Smooth muscle cell (in vitro differentiated cells): ENCODE data around the gene CHRNA9. TPM values are rescaled to one million over a fixed set of nuclear protein-coding genes. Genes with fewer than 3 reads are reported as not detected.
A peak's percentile ranks its signal among the peaks of the same experiment; 100 is the strongest.

ENCODE experiments used
- DNase-seq: peaks from one replicate; lab custom pipeline; 2025; ENCODE audit not compliant: unreplicated experiment; lab: John Stamatoyannopoulos, UW
- H2AFZ ChIP-seq: fragments of 200-600 bp; sonication (generic); 2 replicates; pipeline ENCODE4 v1.6.0; 2016; ENCODE audit warnings: antibody characterized with exemption, low read depth, mild to moderate bottlenecking
- H3F3A ChIP-seq: fragments of 200-600 bp; sonication (generic); 2 replicates; pipeline ENCODE4 v1.6.0; 2017; ENCODE audit warnings: antibody characterized with exemption, low read depth
- H3K27ac ChIP-seq: fragments of 200-600 bp; sonication (generic); 2 replicates; pipeline ENCODE4 v1.5.1; 2016; ENCODE audit warnings: low read depth, mild to moderate bottlenecking
- H3K27me3 ChIP-seq: fragments of 200-600 bp; sonication (generic); 2 replicates; pipeline ENCODE4 v1.6.1; 2016; ENCODE audit warnings: low read depth, mild to moderate bottlenecking
- H3K36me3 ChIP-seq: fragments of 200-600 bp; sonication (generic); 2 replicates; pipeline ENCODE4 v1.5.1; 2016; ENCODE audit warnings: low read depth
- H3K4me1 ChIP-seq: fragments of 200-600 bp; sonication (generic); 2 replicates; pipeline ENCODE4 v1.5.1; 2016; ENCODE audit warnings: low read depth
- H3K4me2 ChIP-seq: fragments of 200-600 bp; sonication (generic); 2 replicates; pipeline ENCODE4 v1.6.0; 2016; ENCODE audit warnings: mild to moderate bottlenecking
- H3K4me3 ChIP-seq: fragments of 200-600 bp; sonication (generic); 2 replicates; pipeline ENCODE4 v1.5.1; 2016; ENCODE audit warnings: mild to moderate bottlenecking
- H3K79me2 ChIP-seq: fragments of 200-600 bp; sonication (generic); 2 replicates; pipeline ENCODE4 v1.6.0; 2016; ENCODE audit warnings: low read depth, mild to moderate bottlenecking
- H3K9ac ChIP-seq: fragments of 200-600 bp; sonication (generic); 2 replicates; pipeline ENCODE4 v1.6.0; 2016; ENCODE audit warnings: low read depth
- H3K9me3 ChIP-seq: fragments of 200-600 bp; sonication (generic); replicated peaks from 2 replicates; pipeline ENCODE4 v1.5.1; 2016; ENCODE audit warnings: low read depth
- H4K20me1 ChIP-seq: fragments of 200-600 bp; sonication (generic); 2 replicates; pipeline ENCODE4 v1.6.0; 2016; ENCODE audit warnings: low read depth
- WGBS: methylation state at CpG from one replicate; pipeline ENCODE4 v1.1.7; 2016; ENCODE audit warnings: low lambda C conversion rate; 5-methylcytosine and 5-hydroxymethylcytosine counted together
- polyA plus RNA-seq: library from polyadenylated mRNA; unstranded; fragments of >200 nt; fragmentation: Nextera tagmentation; extraction: Ambion mirVana; gene quantifications from 2 replicates; pipeline ENCODE4 v1.2.1, GENCODE V29; 2016
- total RNA-seq: library from RNA; depleted of rRNA; stranded (reverse); fragments of >200 nt; gene quantifications from 2 replicates; pipeline ENCODE4 v1.2.3, GENCODE V29; 2014
- TF ChIP-seq, protein P1 (sequence below): fragments of 200-600 bp; sonication (generic); IDR thresholded peaks from 2 replicates; pipeline ENCODE4 v1.5.1; 2017; ENCODE audit warnings: borderline replicate concordance, mild to moderate bottlenecking, antibody characterized with exemption; ENCODE audit not compliant: insufficient read depth, poor library complexity, severe bottlenecking

CHRNA9 gene
- total and polyA plus RNA-seq, 2 experiments from 2014 or later: 2.4 to 15.8 TPM

DNA sequence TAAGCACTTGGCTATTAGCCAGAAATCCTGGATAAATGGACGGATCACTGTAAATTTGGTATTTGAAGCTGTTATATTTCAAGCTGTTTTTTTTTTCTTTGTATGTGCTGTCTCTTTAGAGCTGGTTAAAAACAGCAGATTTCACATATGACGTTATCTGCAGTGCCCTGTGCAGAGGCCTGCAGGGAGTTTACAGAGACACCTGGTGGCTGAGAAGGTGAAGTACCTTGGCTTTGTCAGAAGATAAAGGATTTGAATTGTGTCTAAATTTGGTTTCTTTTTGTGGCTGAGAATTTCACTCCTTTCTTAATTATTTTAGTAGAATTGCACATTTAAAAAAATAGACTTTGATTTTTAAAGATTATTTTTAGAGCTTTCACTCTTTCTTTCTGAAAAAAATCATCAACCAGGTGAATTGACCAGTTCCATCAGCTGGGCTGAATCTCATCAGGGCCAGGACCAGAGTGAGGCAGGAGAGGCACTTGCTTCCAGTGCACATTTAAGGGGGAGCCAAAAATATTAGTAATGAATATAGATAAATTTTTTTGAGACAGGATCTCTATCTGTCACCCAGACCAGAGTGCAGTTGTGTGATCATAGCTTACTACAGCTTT is 9.6 kb upstream of the CHRNA9 start:
- Histone ChIP-seq H3K4me2 (no peak overlapping the region), H3K9ac (no peak overlapping the region), H3K9me3 (no peaks in the 10 kb centered on the region), H4K20me1 (no peaks in the 10 kb centered on the region), H3K79me2 (no peaks in the 10 kb centered on the region), H3K36me3 (no peaks in the 10 kb centered on the region), H3K4me1 (no peaks in the 10 kb centered on the region), H3K27me3 (no peaks in the 10 kb centered on the region), H2AFZ (no peak overlapping the region), H3K27ac (no peak overlapping the region), H3K4me3 (no peak overlapping the region), H3F3A (peaks cover 11% of the 10 kb centered on the region)
- 23% methylated on average over 2 of the region's 2 CpGs for WGBS
- TF ChIP-seq, protein P1, sequence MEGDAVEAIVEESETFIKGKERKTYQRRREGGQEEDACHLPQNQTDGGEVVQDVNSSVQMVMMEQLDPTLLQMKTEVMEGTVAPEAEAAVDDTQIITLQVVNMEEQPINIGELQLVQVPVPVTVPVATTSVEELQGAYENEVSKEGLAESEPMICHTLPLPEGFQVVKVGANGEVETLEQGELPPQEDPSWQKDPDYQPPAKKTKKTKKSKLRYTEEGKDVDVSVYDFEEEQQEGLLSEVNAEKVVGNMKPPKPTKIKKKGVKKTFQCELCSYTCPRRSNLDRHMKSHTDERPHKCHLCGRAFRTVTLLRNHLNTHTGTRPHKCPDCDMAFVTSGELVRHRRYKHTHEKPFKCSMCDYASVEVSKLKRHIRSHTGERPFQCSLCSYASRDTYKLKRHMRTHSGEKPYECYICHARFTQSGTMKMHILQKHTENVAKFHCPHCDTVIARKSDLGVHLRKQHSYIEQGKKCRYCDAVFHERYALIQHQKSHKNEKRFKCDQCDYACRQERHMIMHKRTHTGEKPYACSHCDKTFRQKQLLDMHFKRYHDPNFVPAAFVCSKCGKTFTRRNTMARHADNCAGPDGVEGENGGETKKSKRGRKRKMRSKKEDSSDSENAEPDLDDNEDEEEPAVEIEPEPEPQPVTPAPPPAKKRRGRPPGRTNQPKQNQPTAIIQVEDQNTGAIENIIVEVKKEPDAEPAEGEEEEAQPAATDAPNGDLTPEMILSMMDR: peak; percentile 77
- no peak for DNase-seq

DNA sequence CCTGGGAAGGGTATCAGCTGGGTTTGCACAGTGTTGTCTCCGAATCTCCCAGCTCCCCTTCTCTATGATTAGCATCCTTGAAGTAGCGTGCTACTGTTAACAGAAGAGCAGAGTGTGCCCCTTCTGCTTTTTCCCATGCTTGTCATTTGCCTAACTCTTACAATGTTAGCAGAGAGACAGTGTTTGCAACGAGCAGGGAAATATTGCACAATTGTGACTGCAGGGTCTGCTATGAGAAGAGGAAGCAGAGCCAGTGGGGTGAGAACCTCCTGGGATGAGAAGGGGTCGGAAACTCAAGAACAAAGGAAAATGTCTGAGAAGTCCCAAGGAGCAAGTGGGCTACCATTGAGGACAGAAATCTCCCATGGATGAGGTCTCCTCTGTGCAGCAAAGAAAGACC is 7.8 kb upstream of the CHRNA9 start:
- Histone ChIP-seq H3F3A (peaks cover 16% of the 10 kb centered on the region), H3K27me3 (no peaks in the 10 kb centered on the region), H3K27ac (no peak overlapping the region), H3K9ac (no peak overlapping the region), H4K20me1 (no peaks in the 10 kb centered on the region), H2AFZ (no peak overlapping the region), H3K4me1 (no peaks in the 10 kb centered on the region), H3K4me2 (peak overlapping the region; percentile 1), H3K36me3 (no peaks in the 10 kb centered on the region), H3K79me2 (no peaks in the 10 kb centered on the region), H3K9me3 (no peaks in the 10 kb centered on the region), H3K4me3 (no peak overlapping the region)
- no peak for DNase-seq
- 41% methylated on average over 4 of the region's 4 CpGs for WGBS
- TF ChIP-seq, protein P1: no peak

DNA sequence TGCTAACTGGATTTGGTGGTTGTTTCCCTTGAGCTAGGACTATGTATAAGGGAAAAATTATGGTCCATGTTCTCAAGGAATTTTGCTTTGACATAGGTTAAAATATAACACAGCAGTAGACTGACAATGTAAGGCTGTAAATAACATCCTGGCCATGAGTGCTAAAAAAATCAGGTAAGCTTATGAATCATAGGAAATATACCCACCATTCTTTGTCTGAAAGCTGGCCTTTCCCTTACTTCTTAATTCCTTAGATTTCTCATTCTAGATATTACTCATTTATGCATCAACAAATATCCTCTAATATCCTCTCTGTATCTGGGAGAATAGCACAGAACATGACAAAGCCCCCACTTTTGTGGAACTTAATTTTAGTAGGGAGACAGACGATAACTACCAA is 6.8 kb upstream of the CHRNA9 start:
- Histone ChIP-seq H2AFZ (no peak overlapping the region), H3K36me3 (no peaks in the 10 kb centered on the region), H3K4me3 (no peak overlapping the region), H3K27ac (no peak overlapping the region), H4K20me1 (no peaks in the 10 kb centered on the region), H3K9me3 (no peaks in the 10 kb centered on the region), H3K9ac (no peak overlapping the region), H3F3A (peaks cover 26% of the 10 kb centered on the region), H3K79me2 (no peaks in the 10 kb centered on the region), H3K4me2 (peak overlapping the region; percentile 1), H3K27me3 (no peaks in the 10 kb centered on the region), H3K4me1 (no peaks in the 10 kb centered on the region)
- DNase-seq: no peak
- WGBS: 97% methylated on average over 1 of the region's 1 CpG
- TF ChIP-seq, protein P1: no peak

DNA sequence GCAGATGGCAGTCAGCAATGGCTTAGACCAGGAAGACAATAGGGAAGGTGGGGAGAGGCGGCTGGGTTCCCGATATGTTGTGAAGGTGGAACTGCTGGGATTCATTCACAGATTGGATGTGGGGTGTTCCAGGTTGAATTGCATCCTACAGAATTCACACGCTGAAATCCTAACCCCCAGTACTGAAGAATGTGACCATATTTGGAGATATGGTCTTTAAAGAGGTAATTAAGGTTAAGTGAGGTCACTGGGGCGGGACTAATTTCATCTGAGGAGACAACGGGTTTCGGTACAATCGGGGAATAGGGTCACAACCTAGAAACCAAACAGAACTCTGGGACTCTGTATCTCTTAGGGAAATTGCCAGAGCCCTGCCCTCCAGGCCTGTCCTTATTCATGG is 5.3 kb upstream of the CHRNA9 start:
- Histone ChIP-seq H3F3A (peaks cover 30% of the 10 kb centered on the region), H3K79me2 (no peaks in the 10 kb centered on the region), H3K4me2 (no peak overlapping the region), H3K27me3 (no peaks in the 10 kb centered on the region), H3K27ac (no peak overlapping the region), H3K9ac (no peak overlapping the region), H3K4me3 (no peak overlapping the region), H2AFZ (no peak overlapping the region), H3K9me3 (no peaks in the 10 kb centered on the region), H3K4me1 (peaks cover 7% of the 10 kb centered on the region), H4K20me1 (no peaks in the 10 kb centered on the region), H3K36me3 (no peaks in the 10 kb centered on the region)
- whole genome bisulfite sequencing: 92% methylated on average over 7 of the region's 7 CpGs
- no peak for DNase-seq
- TF ChIP-seq, protein P1: no peak
